ENCODE data around the gene TRPM3.

TRPM3 gene

DNA sequence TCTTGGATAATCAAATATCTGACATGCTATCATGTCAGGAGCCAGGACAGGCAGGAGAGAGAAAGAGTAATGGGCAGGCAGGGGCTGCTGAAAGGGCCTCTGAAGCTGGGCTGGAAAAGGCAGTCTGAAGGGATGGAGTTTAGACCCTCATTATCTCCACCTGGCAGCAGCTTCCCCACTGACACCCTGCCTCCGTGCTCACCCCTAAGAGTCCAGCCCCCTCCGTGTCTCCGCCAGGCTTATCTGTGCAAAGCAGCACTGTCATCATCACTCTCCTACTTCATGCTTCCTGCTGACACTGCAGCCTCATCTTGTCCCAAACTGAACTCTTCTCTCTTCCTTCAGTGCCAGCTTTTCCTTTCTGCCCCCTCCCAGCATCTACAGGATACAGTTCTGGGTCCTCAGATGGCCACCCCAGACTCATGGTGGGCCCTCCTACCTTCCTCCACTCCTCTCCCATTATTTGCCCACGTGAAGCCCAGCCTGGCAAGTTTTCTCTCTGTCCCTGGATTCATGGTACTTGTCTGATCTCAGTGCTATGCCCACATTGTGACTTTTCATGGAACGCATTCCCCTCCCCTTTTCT lies 636.1 kb downstream of the TRPM3 start:
- DNase-seq (ENCODE audit: low read depth in 3 of 3) = no peak

DNA sequence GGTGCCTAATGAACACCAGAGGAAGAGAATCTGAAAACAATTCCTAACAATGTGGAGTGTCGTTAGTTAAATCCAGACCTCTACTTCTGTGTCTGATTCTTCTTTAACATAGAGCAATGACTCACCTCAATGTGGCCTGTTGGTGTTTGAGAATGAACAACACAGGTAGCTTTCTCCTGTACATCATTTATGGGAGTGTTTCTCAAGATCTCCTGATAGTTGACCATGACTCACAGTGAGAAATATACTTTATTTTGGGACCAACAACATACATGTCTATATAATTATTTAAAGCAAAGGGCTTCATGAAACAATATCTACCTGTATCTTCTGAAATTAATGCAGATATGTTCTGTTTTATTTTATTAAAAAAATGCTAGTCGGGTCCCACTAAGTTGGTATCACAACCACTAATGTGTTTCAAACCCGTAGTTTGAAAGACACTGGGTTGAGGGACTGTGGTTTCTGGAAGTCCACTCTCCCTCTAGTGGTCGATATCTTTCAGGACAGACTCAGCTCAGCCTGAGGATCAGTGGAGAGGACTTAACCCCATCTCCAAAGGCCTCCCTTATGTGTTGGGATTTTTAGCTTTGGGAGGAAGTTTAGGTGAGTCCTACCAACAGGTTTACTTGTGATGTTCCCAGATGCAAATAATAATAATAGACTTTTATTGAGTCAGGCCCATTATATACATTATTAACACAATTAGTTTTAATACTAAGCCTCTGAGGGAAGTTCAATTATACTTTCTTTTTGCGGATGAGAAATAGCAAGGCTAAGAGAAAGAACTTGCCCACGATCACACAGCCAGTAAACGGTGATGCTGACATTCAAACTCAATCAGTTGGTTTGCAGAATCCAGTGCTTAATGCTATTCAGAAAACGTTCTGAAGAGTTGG lies 636.9 kb downstream of the TRPM3 start:
- DNase-seq (ENCODE audit: low read depth in 3 of 3) = no peak

DNA sequence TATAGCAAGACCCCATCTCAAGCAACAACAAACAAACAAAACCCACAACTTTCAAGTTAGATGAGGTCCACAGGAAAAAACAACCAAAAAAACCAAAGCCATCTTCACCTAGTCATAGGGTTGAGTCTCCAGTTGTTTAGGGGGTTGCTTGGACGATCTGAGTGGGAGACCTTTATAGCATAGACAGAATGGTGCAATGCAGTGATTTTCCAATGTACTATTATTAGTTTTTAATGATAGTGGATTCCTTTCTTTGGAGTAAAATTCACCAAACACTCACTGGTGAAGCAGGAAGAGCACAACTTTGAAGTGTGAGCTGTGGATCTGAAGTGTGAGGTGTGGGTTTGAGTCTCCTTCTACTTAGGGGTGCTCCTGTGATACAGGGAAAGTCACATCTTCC lies 640.0 kb downstream of the TRPM3 start:
- DNase-seq (ENCODE audit: low read depth in 3 of 3) = no peak

DNA sequence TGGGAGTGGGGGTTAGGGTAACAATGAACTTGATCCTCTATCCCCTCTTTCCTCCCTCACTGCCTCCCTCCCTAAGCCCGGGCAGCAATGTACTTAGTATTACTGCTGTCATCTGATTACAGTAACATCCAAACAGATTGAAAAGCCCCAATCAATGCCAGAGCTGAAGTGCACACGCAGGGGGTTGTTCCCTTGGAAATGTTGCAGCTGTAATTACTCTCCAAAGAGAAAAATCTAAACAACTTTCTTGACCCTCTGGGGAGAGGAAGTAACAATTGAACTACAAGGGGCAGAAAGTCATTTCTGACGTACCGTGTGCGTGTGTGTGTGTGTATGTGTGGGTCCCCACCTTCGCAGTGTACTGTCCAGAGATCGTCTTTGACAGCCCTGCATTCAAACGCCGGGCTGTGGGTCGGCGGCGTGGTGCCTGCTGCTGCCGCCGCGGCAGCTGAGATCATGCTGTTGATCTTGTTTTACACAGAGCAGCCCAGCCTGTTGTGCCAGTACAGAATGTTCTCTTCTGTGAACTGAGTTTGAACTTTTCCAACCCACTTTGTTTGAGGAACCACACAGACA lies 640.9 kb downstream of the TRPM3 start:
- no peak for DNase-seq (ENCODE audit: low read depth in 3 of 3)

DNA sequence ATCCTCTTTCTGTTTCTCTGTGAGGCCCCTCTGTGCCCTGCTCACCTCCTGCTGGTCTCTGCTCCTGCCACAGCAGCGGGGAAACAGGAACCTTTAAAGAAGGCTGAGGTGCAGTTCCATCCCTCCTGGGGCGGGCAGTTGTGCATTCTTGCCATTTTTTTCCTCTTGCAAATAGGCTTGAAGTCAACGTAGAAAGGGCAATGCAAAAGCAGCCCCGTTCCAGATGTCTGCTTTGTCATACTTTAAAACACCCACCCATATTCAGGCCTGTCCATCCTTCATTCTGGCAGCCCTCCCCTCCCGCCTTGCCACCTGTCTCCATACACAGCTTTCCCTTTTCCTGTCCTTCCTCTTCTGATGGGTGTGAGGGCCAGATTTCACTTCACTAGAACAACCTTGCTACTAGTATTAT lies 641.5 kb downstream of the TRPM3 start:
- no peak for DNase-seq (ENCODE audit: low read depth in 3 of 3)

All from stimulated activated CD4-positive, alpha-beta T cell treated with anti-CD3 and anti-CD28 coated beads, TNF-alpha, amount 100 ng/mL, for 4 hours (primary cell).